LHCN-M2 (cell line): ENCODE results near the gene GOLGA6L7. TPM values are rescaled to one million over a fixed set of nuclear protein-coding genes. Genes with fewer than 3 reads are reported as not detected.
A peak's percentile ranks its signal among the peaks of the same experiment; 100 is the strongest.
"Not testable (repeated sequence)": the region's sequence is repeated elsewhere in the genome, so short reads cannot be mapped to it uniquely, and the experiment has no call there.

Experiments
- DNase-seq: peaks from one replicate; pipeline ENCODE4 v3.0.0-alpha.2; 2012; ENCODE audit warnings: low read depth
- total RNA-seq: library from RNA; depleted of rRNA; stranded (reverse); fragments of >200 nt; gene quantifications from 2 replicates; pipeline ENCODE4 v1.2.3, GENCODE V29; 2014

GOLGA6L7 gene
- total RNA-seq, 1 experiment from 2014 or later, result not detected

- not testable (repeated sequence) for DNase-seq
These were observed 4.3 kb downstream of the GOLGA6L7 start for GRCh38 chr15:28844147-28844546.

- not testable (repeated sequence) for DNase-seq
These were observed 4.9 kb downstream of the GOLGA6L7 start for GRCh38 chr15:28843520-28843919.

GRCh38 chr15:28842210-28842609, 6.2 kb downstream of the GOLGA6L7 start:
- DNase-seq, result not testable (repeated sequence)

GRCh38 chr15:28840285-28840684, 8.2 kb downstream of the GOLGA6L7 start:
- not testable (repeated sequence) for DNase-seq

GRCh38 chr15:28834957-28835585, 13.4 kb downstream of the GOLGA6L7 start:
- not testable (repeated sequence) for DNase-seq

- not testable (repeated sequence) for DNase-seq
These were observed 16.4 kb downstream of the GOLGA6L7 start for GRCh38 chr15:28831897-28832587.

GRCh38 chr15:28821420-28821819, 27.0 kb downstream of the GOLGA6L7 start:
- DNase-seq, result not testable (repeated sequence)

GRCh38 chr15:28819930-28820295, 28.5 kb downstream of the GOLGA6L7 start:
- not testable (repeated sequence) for DNase-seq

GRCh38 chr15:28819019-28819929, 29.2 kb downstream of the GOLGA6L7 start:
- DNase-seq, result peak; percentile 3

GRCh38 chr15:28818168-28818567, 30.3 kb downstream of the GOLGA6L7 start:
- DNase-seq, result not testable (repeated sequence)

GRCh38 chr15:28814059-28814458, 34.4 kb downstream of the GOLGA6L7 start:
- not testable (repeated sequence) for DNase-seq

- not testable (repeated sequence) for DNase-seq
These were observed 35.1 kb downstream of the GOLGA6L7 start for GRCh38 chr15:28813392-28813791.

- DNase-seq, result not testable (repeated sequence)
These were observed 36.4 kb downstream of the GOLGA6L7 start for GRCh38 chr15:28811852-28812550.

GRCh38 chr15:28810444-28810843, 38.0 kb downstream of the GOLGA6L7 start:
- not testable (repeated sequence) for DNase-seq

GRCh38 chr15:28808136-28808535, 40.3 kb downstream of the GOLGA6L7 start:
- not testable (repeated sequence) for DNase-seq

GRCh38 chr15:28800366-28800765, 48.1 kb downstream of the GOLGA6L7 start:
- DNase-seq, result not testable (repeated sequence)

- not testable (repeated sequence) for DNase-seq
These were observed 50.2 kb downstream of the GOLGA6L7 start for GRCh38 chr15:28798234-28798633.

- not testable (repeated sequence) for DNase-seq
These were observed 54.2 kb downstream of the GOLGA6L7 start for GRCh38 chr15:28794231-28794630.
